ENCODE data around the gene AGAP6. TPM values are rescaled to one million over a fixed set of nuclear protein-coding genes. Genes with fewer than 3 reads are reported as not detected.
"Not testable (repeated sequence)": the region's sequence is repeated elsewhere in the genome, so short reads cannot be mapped to it uniquely, and the experiment has no call there.

Gene AGAP6
- total RNA-seq, 1 donor from 2014 or later, result 19.2 TPM

GRCh38 chr10:49987207-49987606 lies 999 bp upstream of the AGAP6 start:
- not testable (repeated sequence) for H3K4me1 Mint-ChIP-seq (ENCODE audit: low read depth); H3K27me3 Mint-ChIP-seq; H3K9me3 Mint-ChIP-seq (ENCODE audit: low read depth); DNase-seq (ENCODE audit: low spot score, unreplicated experiment); H3K36me3 Mint-ChIP-seq (ENCODE audit: insufficient read depth); H3K4me3 Mint-ChIP-seq (ENCODE audit: low read depth); H3K27ac Mint-ChIP-seq

GRCh38 chr10:49995321-49995720 lies 7.1 kb downstream of the AGAP6 start:
- not testable (repeated sequence) for H3K9me3 Mint-ChIP-seq (ENCODE audit: low read depth); DNase-seq (ENCODE audit: low spot score, unreplicated experiment); H3K4me1 Mint-ChIP-seq (ENCODE audit: low read depth); H3K27me3 Mint-ChIP-seq; H3K4me3 Mint-ChIP-seq (ENCODE audit: low read depth); H3K27ac Mint-ChIP-seq; H3K36me3 Mint-ChIP-seq (ENCODE audit: insufficient read depth)

- not testable (repeated sequence) for H3K27me3 Mint-ChIP-seq, H3K27ac Mint-ChIP-seq
Measured at GRCh38 chr10:50014024-50014423, 25.8 kb downstream of the AGAP6 start.

GRCh38 chr10:50015596-50016220 lies 27.5 kb downstream of the AGAP6 start:
- H3K4me3 Mint-ChIP-seq (ENCODE audit: low read depth), result not testable (repeated sequence)

More at GRCh38 chr10:50014024-50014423, 25.8 kb downstream of the AGAP6 start:
- H3K9me3 Mint-ChIP-seq (ENCODE audit: low read depth); DNase-seq (ENCODE audit: low spot score, unreplicated experiment); H3K4me1 Mint-ChIP-seq (ENCODE audit: low read depth); H3K4me3 Mint-ChIP-seq (ENCODE audit: low read depth); H3K36me3 Mint-ChIP-seq (ENCODE audit: insufficient read depth): not testable (repeated sequence)

GRCh38 chr10:50016926-50017325 lies 28.7 kb downstream of the AGAP6 start:
- not testable (repeated sequence) for H3K27me3 Mint-ChIP-seq; H3K9me3 Mint-ChIP-seq (ENCODE audit: low read depth); H3K4me1 Mint-ChIP-seq (ENCODE audit: low read depth); H3K36me3 Mint-ChIP-seq (ENCODE audit: insufficient read depth); DNase-seq (ENCODE audit: low spot score, unreplicated experiment); H3K27ac Mint-ChIP-seq; H3K4me3 Mint-ChIP-seq (ENCODE audit: low read depth)

More at GRCh38 chr10:50015596-50016220, 27.5 kb downstream of the AGAP6 start:
- H3K9me3 Mint-ChIP-seq (ENCODE audit: low read depth); H3K36me3 Mint-ChIP-seq (ENCODE audit: insufficient read depth); H3K27me3 Mint-ChIP-seq; H3K4me1 Mint-ChIP-seq (ENCODE audit: low read depth); DNase-seq (ENCODE audit: low spot score, unreplicated experiment); H3K27ac Mint-ChIP-seq: not testable (repeated sequence)

- not testable (repeated sequence) for H3K4me1 Mint-ChIP-seq (ENCODE audit: low read depth); H3K27me3 Mint-ChIP-seq; H3K36me3 Mint-ChIP-seq (ENCODE audit: insufficient read depth); H3K4me3 Mint-ChIP-seq (ENCODE audit: low read depth); H3K27ac Mint-ChIP-seq; H3K9me3 Mint-ChIP-seq (ENCODE audit: low read depth); DNase-seq (ENCODE audit: low spot score, unreplicated experiment)
Measured at GRCh38 chr10:50017646-50018045, 29.4 kb downstream of the AGAP6 start.

GRCh38 chr10:50019279-50019678 lies 31.1 kb downstream of the AGAP6 start:
- H3K36me3 Mint-ChIP-seq (ENCODE audit: insufficient read depth); H3K9me3 Mint-ChIP-seq (ENCODE audit: low read depth); H3K27ac Mint-ChIP-seq; H3K4me3 Mint-ChIP-seq (ENCODE audit: low read depth); DNase-seq (ENCODE audit: low spot score, unreplicated experiment); H3K4me1 Mint-ChIP-seq (ENCODE audit: low read depth); H3K27me3 Mint-ChIP-seq: not testable (repeated sequence)

GRCh38 chr10:50020451-50021024 lies 32.3 kb downstream of the AGAP6 start:
- not testable (repeated sequence) for H3K4me3 Mint-ChIP-seq (ENCODE audit: low read depth); H3K36me3 Mint-ChIP-seq (ENCODE audit: insufficient read depth); H3K27ac Mint-ChIP-seq; DNase-seq (ENCODE audit: low spot score, unreplicated experiment); H3K4me1 Mint-ChIP-seq (ENCODE audit: low read depth); H3K27me3 Mint-ChIP-seq; H3K9me3 Mint-ChIP-seq (ENCODE audit: low read depth)

- no peak for DNase-seq (ENCODE audit: low spot score, unreplicated experiment)
- no peak for TF ChIP-seq CTCF (IDR thresholded peaks at IDR 0.05; ENCODE audit: unreplicated experiment)
- no peaks in the 10 kb centered on the region for H3K4me1 Mint-ChIP-seq (ENCODE audit: low read depth)
- H3K27ac Mint-ChIP-seq, result no peak overlapping the region
- H3K27me3 Mint-ChIP-seq, result no peaks in the 10 kb centered on the region
- no peaks in the 10 kb centered on the region for H3K9me3 Mint-ChIP-seq (ENCODE audit: low read depth)
- no peak overlapping the region for H3K4me3 Mint-ChIP-seq (ENCODE audit: low read depth)
- no peaks in the 10 kb centered on the region for H3K36me3 Mint-ChIP-seq (ENCODE audit: insufficient read depth)
Measured at GRCh38 chr10:50021646-50022045, 33.4 kb downstream of the AGAP6 start.

- not testable (repeated sequence) for DNase-seq (ENCODE audit: low spot score, unreplicated experiment); H3K9me3 Mint-ChIP-seq (ENCODE audit: low read depth); H3K4me3 Mint-ChIP-seq (ENCODE audit: low read depth); H3K27ac Mint-ChIP-seq; H3K27me3 Mint-ChIP-seq; H3K4me1 Mint-ChIP-seq (ENCODE audit: low read depth); H3K36me3 Mint-ChIP-seq (ENCODE audit: insufficient read depth)
Measured at GRCh38 chr10:50024716-50025383, 36.6 kb downstream of the AGAP6 start.

Data from progenitor cell of endocrine pancreas (in vitro differentiated cells).